Mesodermal cell (in vitro differentiated cells): Measurements from ENCODE around the gene CHST13.

Experiments
- H3K27ac ChIP-seq: 2 replicates; pipeline ENCODE4 v1.7.0; 2013; ENCODE audit warnings: mild to moderate bottlenecking, low read depth, low read length, moderate library complexity; ENCODE audit not compliant: severe bottlenecking
- H3K36me3 ChIP-seq: 2 replicates; pipeline ENCODE4 v1.7.1; 2013; ENCODE audit warnings: mild to moderate bottlenecking, low read length, moderate library complexity; ENCODE audit not compliant: control insufficient read depth, insufficient read depth
- H3K4me1 ChIP-seq: one replicate; pipeline ENCODE4 v1.7.1; 2013; ENCODE audit warnings: mild to moderate bottlenecking, low read length; ENCODE audit not compliant: insufficient read depth, control insufficient read depth, poor library complexity, severe bottlenecking
- H3K4me3 ChIP-seq: 2 replicates; pipeline ENCODE4 v1.7.0; 2013; ENCODE audit warnings: low read length, control low read depth, mild to moderate bottlenecking; ENCODE audit not compliant: insufficient read depth, poor library complexity, severe bottlenecking; ENCODE audit errors: extremely low read depth
- H3K9me3 ChIP-seq: 2 replicates; pipeline ENCODE4 v1.7.1; 2013; ENCODE audit warnings: mild to moderate bottlenecking, low read length, moderate library complexity; ENCODE audit not compliant: control insufficient read depth
- WGBS, 2 experiments: methylation state at CpG; one replicate each; pipeline ENCODE4 v1.1.5; 2013; ENCODE audit warnings: missing lambda C conversion rate in 2 of 2; ENCODE audit not compliant: insufficient coverage in 2 of 2; 5-methylcytosine and 5-hydroxymethylcytosine counted together

Gene CHST13

GRCh38 chr3:126542340-126543241 lies 18.6 kb downstream of the CHST13 start:
- 90 to 92% methylated on average over 51 to 52 of the region's 57 CpGs for WGBS, 2 experiments
- H3K4me1 ChIP-seq = no peaks in the 10 kb centered on the region

GRCh38 chr3:126543457-126544061 lies 19.6 kb downstream of the CHST13 start:
- WGBS, 2 experiments = 90 to 100% methylated on average over 1 to 2 of the region's 2 CpGs
- Histone ChIP-seq H3K36me3 (no peaks in the 10 kb centered on the region), H3K4me3 (no peak overlapping the region), H3K4me1 (no peaks in the 10 kb centered on the region), H3K9me3 (no peaks in the 10 kb centered on the region), H3K27ac (no peak overlapping the region)

More at GRCh38 chr3:126542340-126543241, 18.6 kb downstream of the CHST13 start:
- Histone ChIP-seq H3K36me3 (no peaks in the 10 kb centered on the region), H3K27ac (no peak overlapping the region), H3K4me3 (no peak overlapping the region), H3K9me3 (no peaks in the 10 kb centered on the region)

- 82 to 86% methylated on average over 5 to 6 of the region's 7 CpGs for WGBS, 2 experiments
- Histone ChIP-seq H3K9me3 (no peaks in the 10 kb centered on the region), H3K36me3 (no peaks in the 10 kb centered on the region), H3K4me1 (peaks cover 3% of the 10 kb centered on the region), H3K27ac (no peak overlapping the region), H3K4me3 (no peak overlapping the region)
Measured at GRCh38 chr3:126544596-126545281, 20.8 kb downstream of the CHST13 start.

GRCh38 chr3:126545544-126545943 lies 21.6 kb downstream of the CHST13 start:
- H3K9me3 ChIP-seq = no peaks in the 10 kb centered on the region
- H3K4me1 ChIP-seq = peaks cover 5% of the 10 kb centered on the region
- no peak overlapping the region for H3K27ac ChIP-seq
- no peaks in the 10 kb centered on the region for H3K36me3 ChIP-seq
- 84 to 87% methylated on average over 5 of the region's 5 CpGs for WGBS, 2 experiments
- no peak overlapping the region for H3K4me3 ChIP-seq

- Histone ChIP-seq H3K4me3 (no peak overlapping the region), H3K27ac (no peak overlapping the region), H3K9me3 (no peaks in the 10 kb centered on the region), H3K36me3 (no peaks in the 10 kb centered on the region), H3K4me1 (peaks cover 5% of the 10 kb centered on the region)
- WGBS, 2 experiments = 83 to 94% methylated on average over 3 to 6 of the region's 6 CpGs
Measured at GRCh38 chr3:126546013-126546412, 22.1 kb downstream of the CHST13 start.

GRCh38 chr3:126546549-126547239 lies 22.7 kb downstream of the CHST13 start:
- Histone ChIP-seq H3K4me1 (peaks cover 5% of the 10 kb centered on the region), H3K9me3 (no peaks in the 10 kb centered on the region), H3K4me3 (no peak overlapping the region), H3K36me3 (no peaks in the 10 kb centered on the region), H3K27ac (no peak overlapping the region)
- WGBS, 2 experiments = 87 to 89% methylated on average over 6 to 7 of the region's 8 CpGs

- peaks cover 5% of the 10 kb centered on the region for H3K4me1 ChIP-seq
- WGBS, 2 experiments = 86 to 88% methylated on average over 1 of the region's 1 CpG
- H3K9me3 ChIP-seq = no peaks in the 10 kb centered on the region
- no peak overlapping the region for H3K27ac ChIP-seq
- H3K4me3 ChIP-seq = no peak overlapping the region
- H3K36me3 ChIP-seq = no peaks in the 10 kb centered on the region
Measured at GRCh38 chr3:126547721-126548120, 23.8 kb downstream of the CHST13 start.

GRCh38 chr3:126548556-126549466 lies 24.9 kb downstream of the CHST13 start:
- H3K4me1 ChIP-seq = peaks cover 5% of the 10 kb centered on the region
- H3K9me3 ChIP-seq = no peaks in the 10 kb centered on the region
- H3K4me3 ChIP-seq = no peak overlapping the region
- WGBS, 2 experiments = 38 to 46% methylated on average over 2 to 7 of the region's 9 CpGs
- H3K36me3 ChIP-seq = no peaks in the 10 kb centered on the region
- H3K27ac ChIP-seq = no peak overlapping the region

- Histone ChIP-seq H3K36me3 (no peaks in the 10 kb centered on the region), H3K27ac (no peak overlapping the region), H3K4me1 (peaks cover 5% of the 10 kb centered on the region), H3K9me3 (no peaks in the 10 kb centered on the region), H3K4me3 (no peak overlapping the region)
- WGBS, 2 experiments = 86 to 89% methylated on average over 9 to 10 of the region's 12 CpGs
Measured at GRCh38 chr3:126549861-126550487, 26.0 kb downstream of the CHST13 start.
